ENCODE data around the gene GRIK1.

DNA sequence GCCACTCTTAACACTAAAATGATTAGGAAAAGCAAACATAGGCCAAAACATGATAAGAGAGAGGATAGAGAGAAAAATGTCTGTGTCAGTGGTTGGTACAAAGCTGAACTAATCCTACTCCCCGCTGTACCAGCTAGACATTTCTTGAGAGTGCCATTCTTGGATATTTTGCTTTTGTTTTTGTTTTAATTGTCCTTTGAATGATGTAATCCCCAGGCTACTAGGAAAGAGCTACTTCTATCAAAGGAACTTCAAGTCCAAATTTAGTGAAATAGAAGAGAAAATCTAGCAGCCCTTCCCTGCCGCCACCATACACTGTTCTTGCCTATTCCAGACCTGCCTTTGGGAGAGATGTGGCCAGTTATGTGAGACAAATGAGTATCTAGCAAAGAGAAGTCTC is 269.6 kb downstream of the GRIK1 start:
- TF ChIP-seq, protein P1, sequence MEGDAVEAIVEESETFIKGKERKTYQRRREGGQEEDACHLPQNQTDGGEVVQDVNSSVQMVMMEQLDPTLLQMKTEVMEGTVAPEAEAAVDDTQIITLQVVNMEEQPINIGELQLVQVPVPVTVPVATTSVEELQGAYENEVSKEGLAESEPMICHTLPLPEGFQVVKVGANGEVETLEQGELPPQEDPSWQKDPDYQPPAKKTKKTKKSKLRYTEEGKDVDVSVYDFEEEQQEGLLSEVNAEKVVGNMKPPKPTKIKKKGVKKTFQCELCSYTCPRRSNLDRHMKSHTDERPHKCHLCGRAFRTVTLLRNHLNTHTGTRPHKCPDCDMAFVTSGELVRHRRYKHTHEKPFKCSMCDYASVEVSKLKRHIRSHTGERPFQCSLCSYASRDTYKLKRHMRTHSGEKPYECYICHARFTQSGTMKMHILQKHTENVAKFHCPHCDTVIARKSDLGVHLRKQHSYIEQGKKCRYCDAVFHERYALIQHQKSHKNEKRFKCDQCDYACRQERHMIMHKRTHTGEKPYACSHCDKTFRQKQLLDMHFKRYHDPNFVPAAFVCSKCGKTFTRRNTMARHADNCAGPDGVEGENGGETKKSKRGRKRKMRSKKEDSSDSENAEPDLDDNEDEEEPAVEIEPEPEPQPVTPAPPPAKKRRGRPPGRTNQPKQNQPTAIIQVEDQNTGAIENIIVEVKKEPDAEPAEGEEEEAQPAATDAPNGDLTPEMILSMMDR (conservative IDR thresholded peaks at IDR 0.05; ENCODE audit: low read length), result no peak
- TF ChIP-seq EZH2phosphoT487 (IDR thresholded peaks at IDR 0.05; ENCODE audit: borderline replicate concordance), result no peak

Measured in Loucy (cell line).